IMR-90 (cell line): ENCODE data around the gene LYRM4. TPM values are rescaled to one million over a fixed set of nuclear protein-coding genes. Genes with fewer than 3 reads are reported as not detected.

Experiments
- ATAC-seq: fragments of 200-7000 bp; cut with Tn5 transposase; 2 replicates; pipeline ENCODE4 v1.9.1; 2020; ENCODE audit warnings: low read depth, mild to moderate bottlenecking, moderate library complexity
- BruUV-seq: library from RNA; stranded (reverse); fragments of 400-500 nt; replicated peaks from 2 replicates; lab custom pipeline; 2021; lab: Mats Ljungman, UMichigan
- CTCF ChIA-PET: fragments of 300-600 bp; formaldehyde crosslinking; extraction: SDS; loops from one replicate; lab custom pipeline; 2021; ENCODE audit warnings: antibody characterized with exemption; lab: Yijun Ruan, JAX
- POLR2A ChIA-PET: fragments of 300-600 bp; sonication (Branson Sonifier 250); formaldehyde crosslinking; loops from one replicate; lab custom pipeline; 2022; ENCODE audit warnings: antibody characterized with exemption; ENCODE audit not compliant: unreplicated experiment; lab: Charles Lee
- DNase-seq: peaks from one replicate; pipeline ENCODE4 v3.0.0; 2013
- H2AFZ ChIP-seq: replicated peaks from 2 replicates; pipeline ENCODE3; 2013; ENCODE audit warnings: low read length, mild to moderate bottlenecking; ENCODE audit not compliant: poor library complexity
- H2AK5ac ChIP-seq: 2 replicates; pipeline ENCODE4 v1.6.1; 2013; ENCODE audit warnings: low read depth, low read length, inconsistent platforms
- H2AK9ac ChIP-seq: replicated peaks from 2 replicates; pipeline ENCODE3; 2013; ENCODE audit warnings: mild to moderate bottlenecking, low read depth, low read length, moderate library complexity; ENCODE audit not compliant: poor library complexity
- H2BK120ac ChIP-seq: 2 replicates; pipeline ENCODE4 v1.6.1; 2013; ENCODE audit warnings: low read depth, low read length, inconsistent platforms
- H2BK15ac ChIP-seq: 3 replicates; pipeline ENCODE4 v1.6.1; 2013; ENCODE audit warnings: low read depth, low read length, inconsistent platforms
- H2BK20ac ChIP-seq: 2 replicates; pipeline ENCODE4 v1.6.1; 2013; ENCODE audit warnings: low read depth, mild to moderate bottlenecking, inconsistent platforms, low read length, moderate library complexity
- H2BK5ac ChIP-seq: 2 replicates; pipeline ENCODE4 v1.6.1; 2013; ENCODE audit warnings: mild to moderate bottlenecking, low read depth, low read length, inconsistent platforms; ENCODE audit not compliant: poor library complexity, severe bottlenecking
- H3K14ac ChIP-seq: replicated peaks from 2 replicates; pipeline ENCODE4 v1.6.1; 2013; ENCODE audit warnings: low read depth, low read length, inconsistent platforms
- H3K18ac ChIP-seq: 2 replicates; pipeline ENCODE4 v1.6.1; 2013; ENCODE audit warnings: low read depth, low read length, control low read depth
- H3K23ac ChIP-seq: 2 replicates; pipeline ENCODE4 v1.6.1; 2013; ENCODE audit warnings: low read depth, low read length, inconsistent platforms
- H3K27ac ChIP-seq: 2 replicates; pipeline ENCODE4 v1.5.1; 2013; ENCODE audit warnings: mild to moderate bottlenecking, control low read depth, low read length; ENCODE audit not compliant: insufficient read depth
- H3K27me3 ChIP-seq: 2 replicates; pipeline ENCODE4 v1.6.1; 2013; ENCODE audit warnings: low read length; ENCODE audit not compliant: control insufficient read depth, insufficient read depth
- H3K36me3 ChIP-seq: 2 replicates; pipeline ENCODE4 v1.6.1; 2013; ENCODE audit warnings: low read length, mixed read lengths; ENCODE audit not compliant: control insufficient read depth, insufficient read depth
- H3K4ac ChIP-seq: 2 replicates; pipeline ENCODE4 v1.6.1; 2013; ENCODE audit warnings: low read depth, low read length, inconsistent platforms
- H3K4me1 ChIP-seq: 2 replicates; pipeline ENCODE4 v1.6.1; 2013; ENCODE audit warnings: low read length, mixed read lengths; ENCODE audit not compliant: control insufficient read depth, insufficient read depth
- H3K4me2 ChIP-seq: 2 replicates; pipeline ENCODE4 v1.6.1; 2013; ENCODE audit warnings: low read depth, mild to moderate bottlenecking, control low read depth, low read length, moderate library complexity
- H3K4me3 ChIP-seq: 2 replicates; pipeline ENCODE4 v1.5.1; 2013; ENCODE audit warnings: low read depth, mild to moderate bottlenecking, control low read depth, low read length, moderate library complexity; ENCODE audit not compliant: insufficient read depth
- H3K56ac ChIP-seq: 2 replicates; pipeline ENCODE4 v1.6.1; 2013; ENCODE audit warnings: low read length, inconsistent platforms; ENCODE audit not compliant: insufficient read depth; ENCODE audit errors: extremely low read depth
- H3K79me1 ChIP-seq, 2 experiments: 2 replicates each; pipeline ENCODE4 v1.6.1; 2013; ENCODE audit warnings: low read length in 2 of 2, inconsistent platforms in 1 of 2, low read depth in 1 of 2
- H3K9ac ChIP-seq: 2 replicates; pipeline ENCODE4 v1.6.1; 2013; ENCODE audit warnings: low read depth, low read length, control low read depth
- H3K9me1 ChIP-seq: 2 replicates; pipeline ENCODE4 v1.6.1; 2013; ENCODE audit warnings: low read length, inconsistent platforms; ENCODE audit not compliant: insufficient read depth
- H3K9me3 ChIP-seq: 2 replicates; pipeline ENCODE4 v1.6.1; 2013; ENCODE audit warnings: low read length; ENCODE audit not compliant: control insufficient read depth, insufficient read depth
- H4K20me1 ChIP-seq: 2 replicates; pipeline ENCODE4 v1.6.1; 2013; ENCODE audit warnings: low read length, inconsistent platforms; ENCODE audit not compliant: insufficient read depth
- H4K5ac ChIP-seq: 2 replicates; pipeline ENCODE4 v1.6.1; 2013; ENCODE audit warnings: mild to moderate bottlenecking, low read depth, low read length, control low read depth
- H4K8ac ChIP-seq, 2 experiments: 2 replicates each; pipeline ENCODE4 v1.6.1; 2013; ENCODE audit warnings: low read depth in 2 of 2, low read length in 2 of 2, control low read depth in 1 of 2, inconsistent platforms in 1 of 2
- H4K91ac ChIP-seq: 2 replicates; pipeline ENCODE4 v1.6.1; 2013; ENCODE audit warnings: low read depth, low read length, inconsistent platforms; ENCODE audit not compliant: insufficient read depth
- NFE2L2 ChIP-seq: fragments of 150-350 bp; IDR thresholded peaks from 2 replicates; pipeline ENCODE4 v1.6.1; 2016; ENCODE audit warnings: low read depth, mild to moderate bottlenecking, low read length
- RCOR1 ChIP-seq: IDR thresholded peaks from 2 replicates; pipeline ENCODE4 v1.6.1; 2012; ENCODE audit warnings: mild to moderate bottlenecking, low read length, improper control_type of control experiment; ENCODE audit not compliant: insufficient replicate concordance
- SMC3 ChIP-seq: fragments of 150-350 bp; IDR thresholded peaks from 2 replicates; pipeline ENCODE4 v1.6.1; 2016; ENCODE audit warnings: low read depth, mild to moderate bottlenecking, antibody characterized with exemption, low read length, moderate library complexity
- WGBS, 2 experiments: methylation state at CpG; one replicate each; pipeline versions ENCODE4 v1.1.5 to v1.1.7; 2013; ENCODE audit warnings: missing lambda C conversion rate in 2 of 2; ENCODE audit not compliant: insufficient read length in 1 of 2; ENCODE audit errors: extremely low coverage in 2 of 2; 5-methylcytosine and 5-hydroxymethylcytosine counted together
- dilution Hi-C: fragments of 300-500 bp; cut with HindIII; formaldehyde crosslinking; loops from one replicate; pipeline ENCODE4 v1.14.3; 2018; ENCODE audit warnings: low sequenced_read_pairs; ENCODE audit not compliant: unreplicated experiment
- in situ Hi-C: fragments of 300-500 bp; cut with MboI; formaldehyde crosslinking; loops from 3 replicates; pipeline ENCODE4 v1.14.3; 2019; ENCODE audit warnings: low sequenced_read_pairs, inconsistent platforms, mixed read lengths
- intact Hi-C: fragments of 100-400 bp; cut with micrococcal nuclease; formaldehyde crosslinking; loops from 2 replicates; pipeline ENCODE4 v1.10.0; 2022
- polyA plus RNA-seq, 3 experiments: library from polyadenylated mRNA; depleted of rRNA; stranded (reverse); fragments of >200 nt; gene quantifications; 2 replicates each; pipeline ENCODE4 v1.2.3, GENCODE V29; 2012; ENCODE audit warnings: low replicate concordance in 1 of 3
- total RNA-seq: library from RNA; depleted of rRNA; stranded (reverse); fragments of >200 nt; gene quantifications from 2 replicates; pipeline ENCODE4 v1.2.3, GENCODE V29; 2012

The LYRM4 gene
- total and polyA plus RNA-seq, 2 of the 4 experiments (the other 2 are of a cell fraction): 11.5 to 26.6 TPM

DNA sequence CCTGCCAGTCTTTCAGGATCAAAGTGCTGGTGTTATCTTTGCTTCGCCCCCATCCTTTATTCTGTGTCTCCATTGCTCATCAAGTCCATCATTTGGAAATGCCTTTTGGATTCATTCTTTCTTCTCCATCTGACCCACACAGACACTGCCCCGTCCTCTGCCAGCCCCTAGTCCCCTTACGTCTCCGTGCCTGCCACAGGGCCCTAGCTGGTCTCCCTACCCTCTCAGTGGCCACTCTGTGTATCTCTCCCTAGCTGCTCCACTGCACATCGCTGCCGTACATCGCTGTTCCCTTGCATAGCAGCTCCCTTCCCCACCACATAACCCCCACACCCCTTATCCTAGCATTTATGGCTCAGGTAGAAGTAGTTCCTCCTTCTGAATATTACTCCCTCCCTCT lies 159.9 kb downstream of the LYRM4 start:
- no peak overlapping the region for H4K91ac ChIP-seq
- no peaks in the 10 kb centered on the region for H3K36me3 ChIP-seq
- in situ Hi-C loops (no loop called here), dilution Hi-C loops (no loop called here), intact Hi-C loops (no loop called here)
- H3K4ac ChIP-seq: no peak overlapping the region
- H3K14ac ChIP-seq: no peak overlapping the region
- H3K4me3 ChIP-seq: no peak overlapping the region
- no peaks in the 10 kb centered on the region for H3K9me3 ChIP-seq
- POLR2A ChIA-PET: no interaction called here
- no peak overlapping the region for H2AK5ac ChIP-seq
- H4K20me1 ChIP-seq: peaks cover 3% of the 10 kb centered on the region; the same call in 1 of the 2 replicates
- H2BK15ac ChIP-seq: no peak overlapping the region
- H2BK20ac ChIP-seq: no peak overlapping the region
- 0 out of 2 replicates have a peak, but pooled peaks cover 2% of the 10 kb centered on the region for H3K4me1 ChIP-seq
- no peak for ATAC-seq
- no peak overlapping the region for H3K18ac ChIP-seq
- no peaks in the 10 kb centered on the region for H3K9me1 ChIP-seq
- no peak overlapping the region for H2BK5ac ChIP-seq
- H3K4me2 ChIP-seq: no peak overlapping the region
- H2AFZ ChIP-seq: no peak overlapping the region
- H2BK120ac ChIP-seq: no peak overlapping the region
- CTCF ChIA-PET: no interaction called here
- H3K9ac ChIP-seq: no peak overlapping the region
- no peak overlapping the region for H4K8ac ChIP-seq
- peaks cover 26% of the 10 kb centered on the region for H3K27me3 ChIP-seq
- no peak overlapping the region for H4K5ac ChIP-seq
- no peak overlapping the region for H3K56ac ChIP-seq
- 80% methylated on average over 1 of the region's 7 CpGs; no CpG with 5 or more reads in 1 of the 2 experiments for WGBS, 2 experiments
- no peak overlapping the region for H2AK9ac ChIP-seq
- no peak overlapping the region for H3K23ac ChIP-seq
- H3K27ac ChIP-seq: no peak overlapping the region
- BruUV-seq: no TSS peak
- H3K79me1 ChIP-seq: no peaks in the 10 kb centered on the region
- TF ChIP-seq RCOR1 (no peak), NFE2L2 (no peak), SMC3 (no peak)
- DNase-seq: no peak
